NCI-H146 (cell line): Measurements from ENCODE around the gene PRDM16.

Source experiments
- DNase-seq: peaks from one replicate; lab custom pipeline; 2025; lab: John Stamatoyannopoulos, UW

PRDM16 gene

GRCh38 chr1:3477241-3477995 is 408.4 kb downstream of the PRDM16 start:
- no peak for DNase-seq

DNA sequence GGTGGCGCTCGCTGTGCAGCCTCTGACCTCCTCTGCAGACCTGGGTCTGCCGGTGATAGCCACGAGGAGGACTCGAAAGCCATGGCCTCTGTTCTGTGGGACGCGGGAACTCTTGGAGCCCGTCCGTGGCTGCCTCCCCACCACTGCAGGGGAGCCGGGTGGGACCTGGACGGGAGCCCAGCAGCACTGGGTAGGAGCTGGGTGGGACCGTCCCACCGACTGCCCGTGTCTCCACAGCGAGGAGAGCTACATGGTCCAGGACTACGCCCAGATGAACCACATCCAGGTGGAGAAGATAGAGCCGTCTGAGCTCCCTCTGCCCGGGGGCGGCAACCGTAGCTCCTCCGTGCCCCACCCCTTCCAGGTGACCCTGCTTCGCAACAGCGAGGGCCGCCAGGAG is 409.2 kb downstream of the PRDM16 start:
- DNase-seq = no peak

DNA sequence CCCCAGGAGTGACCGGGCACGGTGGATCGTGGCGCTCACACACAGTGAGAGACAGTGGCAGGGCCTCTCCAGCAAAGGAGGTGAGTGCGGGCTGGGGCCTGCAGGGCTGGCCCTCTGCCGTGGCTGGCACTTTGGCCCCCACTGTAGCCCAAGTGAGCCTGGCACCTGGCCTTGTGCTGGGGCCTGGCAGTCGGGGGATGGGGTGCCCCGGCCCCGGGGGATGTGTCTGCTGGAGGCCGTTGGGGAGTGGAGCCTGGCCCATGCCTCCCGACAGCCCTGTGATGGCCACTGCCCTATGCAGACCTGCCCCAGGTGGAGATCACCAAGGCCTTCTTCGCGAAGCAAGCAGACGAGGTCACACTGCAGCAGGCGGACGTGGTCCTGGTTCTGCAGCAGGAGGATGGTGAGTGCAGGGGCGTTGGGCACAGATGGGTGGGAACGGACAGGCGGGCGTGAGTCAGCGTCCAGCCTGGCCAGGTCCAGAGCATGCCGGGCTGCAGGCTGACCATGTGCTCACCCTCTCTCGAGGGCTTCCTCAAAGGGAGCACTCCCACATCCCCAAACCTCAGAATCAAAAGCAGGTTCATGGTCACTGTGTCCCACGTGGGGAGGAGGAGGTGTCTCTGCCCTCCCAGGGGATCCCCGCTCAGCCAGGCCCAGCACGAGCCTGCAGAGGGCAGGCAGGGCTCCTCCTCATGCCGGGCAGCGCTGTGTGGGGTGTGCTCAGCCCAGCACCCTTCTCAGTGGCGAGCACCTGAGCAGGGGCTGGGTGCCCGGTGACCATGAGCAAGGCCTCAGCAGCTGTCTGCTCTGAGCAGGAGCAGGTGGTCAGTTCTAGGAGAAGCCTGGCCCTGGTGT is 410.7 kb downstream of the PRDM16 start:
- no peak for DNase-seq

- no peak for DNase-seq
Observed at GRCh38 chr1:3480369-3480719, 411.3 kb downstream of the PRDM16 start.

- no peak for DNase-seq
Observed at GRCh38 chr1:3481046-3481445, 412.0 kb downstream of the PRDM16 start.

DNA sequence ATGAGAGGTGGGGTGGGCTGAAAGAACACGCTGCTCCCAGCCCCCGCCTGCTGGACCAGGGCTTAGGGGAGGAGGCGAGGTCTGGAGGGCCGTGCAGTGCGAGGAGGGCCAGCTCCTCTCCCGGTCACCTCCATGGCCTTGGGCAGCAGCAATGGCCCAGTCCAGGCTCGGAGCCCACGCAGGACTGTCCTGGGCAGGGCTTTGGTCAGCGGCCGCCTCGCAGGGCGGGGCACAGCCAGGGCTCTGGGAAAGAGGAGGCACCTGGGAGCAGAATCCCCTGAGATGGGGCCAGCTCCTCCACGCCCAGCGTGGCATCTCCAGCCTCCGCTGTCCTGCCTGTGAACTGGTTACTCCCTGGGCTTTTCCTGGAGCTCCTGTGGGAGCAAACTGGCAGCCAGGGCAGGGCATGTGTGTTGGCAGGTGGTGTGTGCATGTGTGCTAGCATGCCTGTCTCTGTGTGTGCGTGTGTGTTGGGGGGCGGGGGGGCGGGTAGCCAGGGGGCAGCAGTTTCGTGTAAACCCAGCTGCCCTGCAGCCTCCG is 412.9 kb downstream of the PRDM16 start:
- no peak for DNase-seq

DNA sequence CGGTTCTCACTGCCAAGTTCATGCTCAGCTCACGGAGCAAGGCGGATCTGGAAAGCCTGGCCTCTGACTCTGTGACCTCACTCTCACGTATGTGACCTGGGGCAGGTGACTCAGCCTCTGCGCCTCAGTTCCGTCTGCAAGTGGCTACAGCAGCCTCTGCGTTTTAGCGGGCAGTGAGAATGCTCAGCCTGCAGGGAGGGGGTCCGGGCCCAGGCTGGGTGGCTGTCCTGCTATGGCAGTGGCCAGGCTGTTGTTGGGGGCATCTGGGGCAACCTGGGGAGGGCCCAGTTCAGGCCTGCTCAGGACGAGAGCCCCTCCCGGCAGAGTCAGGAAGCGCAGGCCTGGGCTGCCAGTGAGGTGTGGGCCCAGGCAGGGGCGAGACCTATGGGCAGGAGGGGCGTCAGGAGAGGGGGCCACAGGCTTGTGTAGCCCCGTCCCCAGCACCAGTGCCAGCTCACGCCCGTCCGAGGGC is 413.4 kb downstream of the PRDM16 start:
- DNase-seq = no peak

DNA sequence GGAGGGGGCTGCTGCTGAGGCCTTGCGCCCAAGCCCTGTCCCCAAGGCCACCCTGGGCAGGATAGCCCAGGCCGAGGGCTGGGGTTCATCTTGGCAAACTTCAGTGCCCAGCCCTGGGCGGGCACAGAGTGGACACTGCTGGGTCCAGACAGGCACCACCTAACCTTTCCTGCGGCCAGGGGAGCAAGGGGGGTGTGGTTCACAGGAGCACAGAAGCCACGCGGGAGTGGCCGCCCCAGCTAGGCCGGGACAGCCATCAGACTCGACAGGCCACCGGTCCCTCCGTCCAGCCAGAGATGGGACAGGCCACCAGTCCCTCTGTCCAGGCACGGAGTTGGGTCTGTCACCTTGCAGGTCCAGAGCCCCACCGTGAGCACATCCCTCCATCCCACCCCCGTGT is 414.4 kb downstream of the PRDM16 start:
- DNase-seq = no peak

DNA sequence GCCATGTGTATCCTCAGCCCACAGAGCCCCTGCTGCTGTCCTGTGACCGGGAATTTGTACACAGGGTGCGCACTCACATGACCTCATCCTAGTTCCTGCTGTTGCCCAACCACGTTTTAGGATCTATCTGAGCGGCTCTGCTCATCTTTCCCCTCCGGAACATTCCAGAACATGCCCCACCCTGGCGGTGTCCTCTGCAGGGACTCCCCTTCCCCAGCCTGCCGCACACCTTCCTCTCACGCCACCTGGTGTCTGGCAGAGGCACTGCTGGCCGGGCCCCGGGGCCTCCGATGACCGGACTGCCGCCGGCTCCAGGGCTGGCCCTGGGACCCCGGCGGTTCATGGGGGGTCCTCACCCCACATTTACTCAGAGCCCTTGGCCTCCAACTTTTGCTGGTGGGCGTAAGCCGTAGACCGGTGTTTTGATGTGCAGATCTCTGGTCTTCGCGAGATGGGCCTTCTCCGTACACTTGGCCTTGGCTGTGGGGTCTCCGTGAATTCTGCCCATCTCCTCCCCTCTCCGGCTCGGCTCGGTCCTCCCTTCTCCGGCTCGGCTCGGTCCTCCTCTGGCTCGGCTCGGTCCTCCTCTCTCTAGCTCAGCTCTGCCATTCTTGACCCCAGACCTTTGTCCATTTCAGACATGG is 414.9 kb downstream of the PRDM16 start:
- DNase-seq = peak; percentile 25

GRCh38 chr1:3485016-3485415 is 416.0 kb downstream of the PRDM16 start:
- DNase-seq = no peak
